ENCODE data around the gene MTCP1. TPM values are rescaled to one million over a fixed set of nuclear protein-coding genes. Genes with fewer than 3 reads are reported as not detected.

Gene MTCP1
- 10.4 TPM for total RNA-seq

DNA sequence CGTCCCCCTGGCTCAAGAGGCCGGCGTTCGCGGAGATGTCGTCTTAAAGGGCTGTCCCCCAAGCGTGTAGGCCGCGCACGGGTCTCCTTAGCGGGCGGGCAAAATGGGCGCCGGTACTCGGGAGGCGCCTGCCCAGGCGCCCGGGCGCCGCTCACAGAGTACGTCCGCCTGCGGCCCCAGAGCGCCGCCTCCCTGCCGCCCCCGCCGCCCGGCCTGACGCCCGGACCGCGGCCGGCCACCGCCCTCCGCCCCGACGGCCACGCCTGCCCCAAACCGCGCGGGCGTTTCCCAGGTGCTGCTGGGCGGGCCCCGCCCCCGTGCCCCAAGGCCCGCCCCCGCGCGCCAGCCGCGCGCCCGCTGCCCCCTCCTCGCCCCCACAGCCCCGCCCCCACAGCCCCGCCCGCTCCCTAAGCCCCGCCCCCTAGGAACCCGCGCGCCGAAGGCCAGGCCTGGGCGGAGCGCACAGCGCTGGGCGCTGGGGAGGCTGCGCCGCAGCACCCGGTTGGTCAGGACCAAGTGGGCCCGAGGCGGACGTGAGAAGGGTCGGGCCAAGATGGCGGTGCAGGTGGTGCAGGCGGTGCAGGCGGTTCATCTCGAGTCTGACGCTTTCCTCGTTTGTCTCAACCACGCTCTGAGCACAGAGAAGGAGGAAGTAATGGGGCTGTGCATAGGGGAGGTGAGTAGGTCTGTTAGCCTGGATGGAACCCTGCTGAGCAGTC is at the start of gene MTCP1, which contains the start of the genes BRCC3 and CMC4:
Gene MTCP1, minus strand, starts transcription at position 162 of the 719 bp plus-strand sequence. CDS start 5,126 bp downstream, outside the sequence.
Gene BRCC3, plus strand, starts transcription at position 534 of the 719 bp plus-strand sequence. Its CDS starts 20 bp downstream, at position 554.
Gene CMC4, minus strand, starts transcription at position 162 of the 719 bp plus-strand sequence. CDS start 7,113 bp downstream, outside the sequence.

DNA sequence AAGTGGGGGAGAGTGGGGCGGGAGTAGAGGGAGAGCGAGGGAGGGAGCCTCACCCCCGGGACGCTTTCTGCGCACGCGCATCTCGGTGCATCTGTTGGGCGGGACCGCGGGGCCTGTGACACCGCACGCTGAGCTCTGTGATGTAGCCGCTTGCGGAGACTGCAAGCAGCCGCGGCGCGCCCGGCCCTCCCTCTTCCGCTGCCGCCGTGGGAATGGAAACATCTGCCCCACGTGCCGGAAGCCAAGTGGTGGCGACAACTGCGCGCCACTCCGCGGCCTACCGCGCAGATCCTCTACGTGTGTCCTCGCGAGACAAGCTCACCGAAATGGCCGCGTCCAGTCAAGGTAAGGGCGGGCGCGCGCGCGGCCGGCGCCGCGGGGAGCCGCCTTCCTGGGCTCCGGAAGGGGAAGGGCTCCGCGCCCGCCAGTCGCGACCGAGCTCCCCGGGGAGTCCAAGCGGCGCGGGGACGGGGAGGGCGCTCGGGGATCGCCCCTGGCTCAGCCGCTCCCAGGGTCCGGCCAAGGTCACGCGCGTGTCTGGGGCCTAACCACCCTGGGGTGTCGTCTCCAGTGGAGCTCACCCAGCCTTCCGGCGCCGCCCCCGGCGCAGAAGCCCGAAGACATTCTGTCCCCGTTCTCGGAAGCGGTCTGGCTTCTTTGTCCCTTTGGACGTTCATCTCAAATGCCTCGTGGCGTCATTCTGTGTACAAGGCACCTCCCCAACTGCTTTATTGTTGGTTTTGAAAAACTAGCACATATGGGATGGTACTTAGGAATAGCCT is 44.0 kb downstream of the MTCP1 start, which contains the start of gene FUNDC2:
Gene FUNDC2, plus strand, starts transcription at position 118 of the 782 bp plus-strand sequence. Its CDS starts 95 bp downstream, at position 213.

DNA sequence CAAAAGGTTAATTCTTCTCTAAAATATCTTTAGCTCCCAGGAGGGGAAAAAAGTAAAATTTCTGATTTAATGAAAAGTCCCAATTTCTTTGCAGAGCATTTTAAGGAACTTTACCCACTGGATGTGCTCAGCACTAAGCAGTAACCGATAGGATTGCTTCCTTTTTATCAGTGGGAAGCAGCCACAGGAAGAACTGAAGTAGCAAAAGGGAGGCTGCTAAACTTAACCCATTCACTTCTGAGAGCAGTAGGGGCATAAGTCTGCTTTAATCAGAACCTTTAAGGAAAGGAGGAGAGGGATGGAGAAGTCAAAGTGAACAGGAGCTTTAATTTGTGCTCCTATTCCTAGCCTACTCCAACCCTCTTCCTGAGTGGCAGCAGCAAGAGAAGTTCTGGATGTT is 48.4 kb downstream of the MTCP1 start, which contains the start of gene F8:
Gene F8, minus strand, starts transcription at position 139 of the 400 bp plus-strand sequence. CDS start 171 bp downstream, outside the sequence.

Other genes starting within 250 kb of the MTCP1 start
- not detected for gene SMIM9, start 236.5 kb downstream of the MTCP1 start, total RNA-seq
- 3.9 TPM for gene F8A1, start 184.8 kb downstream of the MTCP1 start, total RNA-seq
- gene F8, start 48.4 kb downstream of the MTCP1 start, total RNA-seq: 6.7 TPM
- 29.8 TPM for gene FUNDC2, start 44.3 kb downstream of the MTCP1 start, total RNA-seq
- gene CMC4, start within 50 bp of the MTCP1 start, total RNA-seq: 6.7 TPM
- gene BRCC3, start 372 bp upstream of the MTCP1 start, total RNA-seq: 21.9 TPM
- gene VBP1, start 145.3 kb upstream of the MTCP1 start, total RNA-seq: 137 TPM
- gene RAB39B, start 193.4 kb upstream of the MTCP1 start, total RNA-seq: 34.1 TPM

All from diencephalon (tissue), 1 donor.